Nephron progenitor cell (in vitro differentiated cells): ENCODE results near the gene EGFR.

Experiments
- DNase-seq: peaks from one replicate; pipeline ENCODE4 v3.0.0; 2021
- H3K27ac Mint-ChIP-seq: 2 replicates; pipeline ENCODE4 v1.8.0; 2021; ENCODE audit warnings: mild to moderate bottlenecking, moderate library complexity, mixed read lengths
- H3K27me3 Mint-ChIP-seq: 2 replicates; pipeline ENCODE4 v1.8.0; 2021; ENCODE audit warnings: mild to moderate bottlenecking, low read depth, mixed read lengths; ENCODE audit not compliant: poor library complexity
- H3K36me3 Mint-ChIP-seq: 2 replicates; pipeline ENCODE4 v1.8.0; 2021; ENCODE audit warnings: low read depth, mixed read lengths
- H3K4me1 Mint-ChIP-seq: 2 replicates; pipeline ENCODE4 v1.8.0; 2021; ENCODE audit warnings: mixed read lengths
- H3K4me3 Mint-ChIP-seq: 2 replicates; pipeline ENCODE4 v1.8.0; 2021; ENCODE audit warnings: mild to moderate bottlenecking, moderate library complexity, mixed read lengths
- H3K9me3 Mint-ChIP-seq: 2 replicates; pipeline ENCODE4 v1.8.0; 2021; ENCODE audit warnings: mild to moderate bottlenecking, moderate library complexity, mixed read lengths
- TF ChIP-seq, protein P1 (sequence below): fragments of 200-600 bp; sonication (generic); IDR thresholded peaks from 2 replicates; pipeline ENCODE4 v1.5.0; 2021; ENCODE audit warnings: antibody characterized with exemption

EGFR gene

GRCh38 chr7:55185321-55185802 lies 166.5 kb downstream of the EGFR start:
- H3K36me3 Mint-ChIP-seq, result no peaks in the 10 kb centered on the region
- H3K9me3 Mint-ChIP-seq, result no peaks in the 10 kb centered on the region
- no peak overlapping the region for H3K27ac Mint-ChIP-seq
- no peak overlapping the region for H3K4me3 Mint-ChIP-seq
- TF ChIP-seq, protein P1, sequence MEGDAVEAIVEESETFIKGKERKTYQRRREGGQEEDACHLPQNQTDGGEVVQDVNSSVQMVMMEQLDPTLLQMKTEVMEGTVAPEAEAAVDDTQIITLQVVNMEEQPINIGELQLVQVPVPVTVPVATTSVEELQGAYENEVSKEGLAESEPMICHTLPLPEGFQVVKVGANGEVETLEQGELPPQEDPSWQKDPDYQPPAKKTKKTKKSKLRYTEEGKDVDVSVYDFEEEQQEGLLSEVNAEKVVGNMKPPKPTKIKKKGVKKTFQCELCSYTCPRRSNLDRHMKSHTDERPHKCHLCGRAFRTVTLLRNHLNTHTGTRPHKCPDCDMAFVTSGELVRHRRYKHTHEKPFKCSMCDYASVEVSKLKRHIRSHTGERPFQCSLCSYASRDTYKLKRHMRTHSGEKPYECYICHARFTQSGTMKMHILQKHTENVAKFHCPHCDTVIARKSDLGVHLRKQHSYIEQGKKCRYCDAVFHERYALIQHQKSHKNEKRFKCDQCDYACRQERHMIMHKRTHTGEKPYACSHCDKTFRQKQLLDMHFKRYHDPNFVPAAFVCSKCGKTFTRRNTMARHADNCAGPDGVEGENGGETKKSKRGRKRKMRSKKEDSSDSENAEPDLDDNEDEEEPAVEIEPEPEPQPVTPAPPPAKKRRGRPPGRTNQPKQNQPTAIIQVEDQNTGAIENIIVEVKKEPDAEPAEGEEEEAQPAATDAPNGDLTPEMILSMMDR, result no peak
- H3K4me1 Mint-ChIP-seq, result peaks cover 47% of the 10 kb centered on the region
- H3K27me3 Mint-ChIP-seq, result peaks cover 7% of the 10 kb centered on the region
- DNase-seq, result no peak

GRCh38 chr7:55185941-55186609 lies 167.3 kb downstream of the EGFR start:
- DNase-seq, result no peak
- H3K36me3 Mint-ChIP-seq, result no peaks in the 10 kb centered on the region
- H3K27me3 Mint-ChIP-seq, result peaks cover 7% of the 10 kb centered on the region
- no peak overlapping the region for H3K4me3 Mint-ChIP-seq
- TF ChIP-seq, protein P1, result no peak
- no peak overlapping the region for H3K27ac Mint-ChIP-seq
- H3K9me3 Mint-ChIP-seq, result no peaks in the 10 kb centered on the region
- H3K4me1 Mint-ChIP-seq, result peaks cover 47% of the 10 kb centered on the region

GRCh38 chr7:55187701-55188491 lies 169.1 kb downstream of the EGFR start:
- no peaks in the 10 kb centered on the region for H3K36me3 Mint-ChIP-seq
- H3K9me3 Mint-ChIP-seq, result no peaks in the 10 kb centered on the region
- DNase-seq, result no peak
- H3K27ac Mint-ChIP-seq, result no peak overlapping the region
- peaks cover 48% of the 10 kb centered on the region for H3K4me1 Mint-ChIP-seq
- no peak overlapping the region for H3K4me3 Mint-ChIP-seq
- TF ChIP-seq, protein P1, result no peak
- peaks cover 11% of the 10 kb centered on the region for H3K27me3 Mint-ChIP-seq

GRCh38 chr7:55188590-55189138 lies 169.8 kb downstream of the EGFR start:
- peaks cover 11% of the 10 kb centered on the region for H3K27me3 Mint-ChIP-seq
- H3K4me3 Mint-ChIP-seq, result no peak overlapping the region
- no peak overlapping the region for H3K27ac Mint-ChIP-seq
- no peak for DNase-seq
- TF ChIP-seq, protein P1, result no peak
- no peaks in the 10 kb centered on the region for H3K9me3 Mint-ChIP-seq
- H3K36me3 Mint-ChIP-seq, result no peaks in the 10 kb centered on the region
- peaks cover 48% of the 10 kb centered on the region for H3K4me1 Mint-ChIP-seq

GRCh38 chr7:55189146-55189766 lies 170.4 kb downstream of the EGFR start:
- Mint-ChIP-seq H3K27ac (no peak overlapping the region), H3K4me3 (no peak overlapping the region), H3K9me3 (no peaks in the 10 kb centered on the region), H3K36me3 (no peaks in the 10 kb centered on the region), H3K27me3 (peaks cover 8% of the 10 kb centered on the region), H3K4me1 (peaks cover 48% of the 10 kb centered on the region)
- DNase-seq, result no peak
- TF ChIP-seq, protein P1, result no peak
